ENCODE data around the gene RGS5.

DNA sequence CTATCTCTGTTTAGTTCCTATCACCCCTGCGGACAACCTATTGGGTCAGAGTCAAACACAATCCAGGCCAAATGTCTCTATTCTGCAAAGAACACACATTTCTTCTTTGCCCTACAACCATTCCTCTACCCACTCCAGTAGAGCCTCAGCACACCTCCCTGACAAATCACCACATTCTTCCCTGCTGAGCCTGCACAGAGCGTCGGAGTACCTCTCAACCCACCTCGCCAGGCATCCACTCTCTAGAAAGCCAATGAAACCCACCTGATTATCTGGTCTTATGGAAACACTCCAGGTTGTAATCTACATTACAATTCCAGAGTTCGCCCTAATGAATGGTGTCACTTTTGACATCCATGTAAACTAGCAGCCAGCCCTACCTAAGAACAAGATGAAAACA lies 47.1 kb downstream of the RGS5 start:
- TF ChIP-seq POLR2A (IDR thresholded peaks at IDR 0.05), result no peak
- TF ChIP-seq, protein P1, sequence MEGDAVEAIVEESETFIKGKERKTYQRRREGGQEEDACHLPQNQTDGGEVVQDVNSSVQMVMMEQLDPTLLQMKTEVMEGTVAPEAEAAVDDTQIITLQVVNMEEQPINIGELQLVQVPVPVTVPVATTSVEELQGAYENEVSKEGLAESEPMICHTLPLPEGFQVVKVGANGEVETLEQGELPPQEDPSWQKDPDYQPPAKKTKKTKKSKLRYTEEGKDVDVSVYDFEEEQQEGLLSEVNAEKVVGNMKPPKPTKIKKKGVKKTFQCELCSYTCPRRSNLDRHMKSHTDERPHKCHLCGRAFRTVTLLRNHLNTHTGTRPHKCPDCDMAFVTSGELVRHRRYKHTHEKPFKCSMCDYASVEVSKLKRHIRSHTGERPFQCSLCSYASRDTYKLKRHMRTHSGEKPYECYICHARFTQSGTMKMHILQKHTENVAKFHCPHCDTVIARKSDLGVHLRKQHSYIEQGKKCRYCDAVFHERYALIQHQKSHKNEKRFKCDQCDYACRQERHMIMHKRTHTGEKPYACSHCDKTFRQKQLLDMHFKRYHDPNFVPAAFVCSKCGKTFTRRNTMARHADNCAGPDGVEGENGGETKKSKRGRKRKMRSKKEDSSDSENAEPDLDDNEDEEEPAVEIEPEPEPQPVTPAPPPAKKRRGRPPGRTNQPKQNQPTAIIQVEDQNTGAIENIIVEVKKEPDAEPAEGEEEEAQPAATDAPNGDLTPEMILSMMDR (IDR thresholded peaks at IDR 0.05), result no peak
